HG03159 (cell line): ENCODE results near the gene LARGE1.

Experiments
- ATAC-seq: cut with Tn5 transposase; IDR thresholded peaks from one replicate; pipeline ENCODE4 v1.9.1; 2021; ENCODE audit warnings: mild to moderate bottlenecking, moderate library complexity; ENCODE audit not compliant: unreplicated experiment

LARGE1 gene

GRCh38 chr22:33620085-33620484 lies 300.2 kb downstream of the LARGE1 start:
- no peak for ATAC-seq

- no peak for ATAC-seq
Observed at GRCh38 chr22:33606504-33606903, 313.8 kb downstream of the LARGE1 start.

GRCh38 chr22:33605666-33606065 lies 314.6 kb downstream of the LARGE1 start:
- no peak for ATAC-seq

DNA sequence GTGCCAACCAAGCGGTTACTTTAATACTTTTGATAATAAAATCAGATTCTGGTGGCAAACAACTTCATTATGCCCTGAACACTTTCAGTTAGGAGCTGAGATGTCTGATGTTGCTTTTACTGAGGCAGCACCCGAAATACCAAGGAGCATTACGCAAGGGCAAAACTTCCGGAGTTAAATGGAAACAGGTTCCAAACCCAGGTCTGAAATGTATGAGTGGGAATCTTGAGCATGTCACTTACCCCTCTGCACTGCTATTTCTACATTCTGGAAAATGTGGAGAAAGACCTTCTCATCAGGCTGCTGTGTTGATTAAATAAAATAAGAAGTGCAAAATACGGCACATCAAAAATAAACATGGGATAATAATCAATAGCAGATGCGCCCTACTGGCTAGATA lies 315.1 kb downstream of the LARGE1 start:
- no peak for ATAC-seq

GRCh38 chr22:33601062-33601461 lies 319.2 kb downstream of the LARGE1 start:
- ATAC-seq, result no peak

- no peak for ATAC-seq
Observed at GRCh38 chr22:33600595-33600994, 319.7 kb downstream of the LARGE1 start.

DNA sequence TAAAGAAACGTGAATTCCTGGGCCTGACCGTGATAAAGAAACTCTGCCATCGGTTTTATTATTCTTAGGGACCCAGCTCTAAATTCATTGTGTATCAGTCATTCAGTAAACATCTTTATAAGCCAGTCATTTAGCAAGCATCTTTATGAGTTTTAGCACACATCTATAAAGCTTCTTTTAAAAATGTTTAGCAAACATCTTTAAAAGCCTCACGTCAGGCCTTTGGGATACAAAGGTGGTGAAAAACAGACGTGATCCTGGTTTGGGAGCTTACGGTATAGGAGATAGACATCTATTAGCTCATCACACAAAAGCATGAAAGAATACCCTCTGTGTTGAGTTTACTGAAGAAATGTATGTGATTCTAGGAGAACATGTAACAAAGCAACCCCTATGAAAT lies 320.2 kb downstream of the LARGE1 start:
- no peak for ATAC-seq

- no peak for ATAC-seq
Observed at GRCh38 chr22:33599596-33599995, 320.7 kb downstream of the LARGE1 start.

GRCh38 chr22:33598821-33599220 lies 321.5 kb downstream of the LARGE1 start:
- ATAC-seq, result no peak

DNA sequence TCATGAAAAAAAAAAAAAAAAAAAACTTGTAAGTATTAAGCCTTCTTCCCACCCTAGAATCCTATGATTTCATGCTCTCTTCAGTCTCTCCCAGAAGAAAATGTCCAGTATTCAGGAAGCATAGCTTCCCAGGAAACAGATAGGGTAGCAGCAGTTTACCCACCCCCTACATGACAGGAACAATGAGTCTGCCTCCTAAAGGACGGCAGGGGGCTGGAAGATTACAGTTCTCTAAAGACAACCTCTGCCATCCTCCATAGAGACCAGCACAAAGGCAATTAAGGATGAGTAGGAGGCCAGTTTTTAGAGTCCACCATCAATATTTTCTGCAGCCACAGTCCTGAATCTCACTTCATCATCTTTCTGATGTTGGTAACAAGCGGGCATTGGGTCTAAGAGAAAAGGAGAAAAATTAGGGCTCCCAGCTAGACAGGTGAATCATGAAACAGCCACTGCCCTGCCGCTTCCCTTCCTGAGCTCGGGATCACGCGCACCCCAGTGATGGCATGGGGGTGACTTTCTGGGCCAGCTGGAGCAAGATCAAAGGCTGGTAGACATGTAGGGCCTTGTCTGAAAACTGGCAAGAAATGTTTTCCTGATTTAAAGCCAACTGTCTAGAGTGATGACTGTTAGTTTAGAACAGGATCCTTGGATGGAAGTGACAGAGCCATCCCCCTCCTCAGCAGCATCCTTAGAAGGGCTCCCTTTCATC lies 322.8 kb downstream of the LARGE1 start:
- ATAC-seq, result no peak

- ATAC-seq, result no peak
Observed at GRCh38 chr22:33593818-33594217, 326.5 kb downstream of the LARGE1 start.

- no peak for ATAC-seq
Observed at GRCh38 chr22:33591946-33592345, 328.3 kb downstream of the LARGE1 start.

DNA sequence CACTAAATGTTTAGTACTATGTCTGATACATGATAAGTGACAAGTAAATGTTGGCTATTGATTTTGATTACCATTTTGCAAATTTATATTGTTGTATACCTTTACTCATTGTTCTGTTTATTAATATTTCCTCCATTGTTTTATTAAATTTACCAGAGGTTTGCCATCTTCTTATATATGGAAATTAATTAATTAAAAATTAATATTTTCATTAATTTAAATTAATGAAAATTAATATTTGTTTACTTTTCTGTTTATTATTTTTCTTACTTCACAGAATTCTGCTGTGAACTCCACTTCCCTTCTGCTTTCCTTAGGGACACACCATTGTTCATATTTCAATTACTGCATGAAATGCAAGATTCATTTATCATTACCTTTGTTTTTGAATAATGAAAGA lies 331.0 kb downstream of the LARGE1 start:
- ATAC-seq, result no peak

DNA sequence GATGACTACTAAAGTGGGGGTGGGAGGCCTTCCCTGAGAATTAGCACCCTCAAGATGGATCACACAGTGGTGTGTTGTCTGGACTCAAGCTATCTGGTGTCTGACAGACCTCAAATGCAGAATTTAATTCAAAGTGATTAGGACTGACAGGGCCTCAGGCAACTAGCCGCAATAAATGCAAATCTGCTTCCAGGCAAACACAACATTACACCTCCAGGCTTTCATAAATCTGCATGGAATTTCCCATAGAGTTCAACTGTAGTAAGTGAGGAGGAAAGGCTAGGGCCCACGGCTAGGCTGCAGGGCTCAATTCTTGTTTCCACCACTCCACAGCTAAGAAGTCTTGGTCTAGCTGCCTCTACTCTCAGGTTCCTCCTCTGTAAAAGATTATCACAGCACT lies 331.4 kb downstream of the LARGE1 start:
- ATAC-seq, result no peak

DNA sequence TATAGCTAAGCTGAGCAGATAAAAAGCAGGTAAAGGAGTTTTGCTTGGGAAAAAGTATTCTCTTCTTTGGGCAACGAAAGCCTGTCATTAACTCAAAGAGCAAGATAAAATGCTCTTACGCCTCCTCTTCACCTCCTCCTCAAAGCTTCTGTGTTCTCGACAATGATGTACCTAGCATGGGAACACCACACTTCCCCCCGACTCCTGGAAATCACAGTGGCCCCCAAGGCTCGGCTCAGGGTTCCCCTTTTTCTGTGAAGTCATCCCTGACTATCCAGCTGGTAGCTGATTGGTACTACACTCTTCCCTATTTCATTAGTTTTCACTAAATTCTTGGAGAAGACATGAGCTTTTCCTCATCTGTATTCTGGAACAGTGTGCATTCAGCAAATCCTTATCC lies 336.1 kb downstream of the LARGE1 start:
- ATAC-seq, result no peak

- no peak for ATAC-seq
Observed at GRCh38 chr22:33582822-33583400, 337.4 kb downstream of the LARGE1 start.

- ATAC-seq, result no peak
Observed at GRCh38 chr22:33580310-33580709, 340.0 kb downstream of the LARGE1 start.

DNA sequence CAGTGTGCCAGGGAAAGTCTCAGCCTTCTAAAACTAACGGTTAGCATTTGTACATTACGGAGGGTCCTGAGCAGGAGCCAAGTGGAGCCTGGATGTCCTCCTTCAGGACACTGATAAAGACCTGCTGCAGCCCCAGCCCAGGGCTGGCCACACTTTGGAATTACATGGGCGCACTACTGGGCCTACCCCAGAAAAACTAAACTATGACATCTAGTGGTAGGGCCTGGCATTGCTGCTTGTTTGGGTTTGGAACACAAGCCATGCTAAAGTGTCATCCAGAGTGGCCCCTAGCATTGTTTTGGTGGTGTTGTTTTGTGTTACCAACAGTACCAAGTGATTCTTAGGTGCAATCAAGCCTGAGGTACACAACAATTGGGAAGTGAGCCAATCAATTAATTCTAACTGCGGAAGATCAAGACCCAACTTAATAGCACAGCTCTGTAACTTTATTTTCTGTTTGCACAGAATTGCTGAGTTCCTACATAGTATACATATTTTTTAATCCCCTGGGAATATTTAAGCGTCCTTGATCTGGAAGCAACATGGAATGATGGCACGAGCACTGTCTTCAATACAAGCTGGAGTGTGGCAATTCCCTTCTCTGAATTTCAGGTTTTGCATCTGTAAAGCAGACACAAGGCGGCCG lies 340.7 kb downstream of the LARGE1 start:
- ATAC-seq, result no peak

DNA sequence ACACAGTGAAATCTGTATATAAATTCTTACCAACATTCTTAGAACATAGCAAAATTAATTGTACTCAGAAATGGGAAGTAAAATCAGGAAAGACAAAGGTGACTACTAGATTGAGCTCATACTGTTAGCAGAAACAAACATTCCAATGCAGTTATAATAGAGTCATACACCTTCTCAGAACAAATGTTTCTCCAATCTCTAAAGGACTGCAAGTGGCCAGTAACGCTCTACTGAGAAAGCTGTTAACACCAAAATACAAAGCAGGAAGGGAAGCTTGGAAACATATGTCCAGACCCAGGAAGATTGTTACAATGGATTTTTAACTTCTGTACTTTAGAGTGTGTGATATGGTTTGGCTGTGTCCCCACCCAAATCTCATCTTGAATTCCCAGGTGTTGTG lies 341.5 kb downstream of the LARGE1 start:
- ATAC-seq, result no peak

DNA sequence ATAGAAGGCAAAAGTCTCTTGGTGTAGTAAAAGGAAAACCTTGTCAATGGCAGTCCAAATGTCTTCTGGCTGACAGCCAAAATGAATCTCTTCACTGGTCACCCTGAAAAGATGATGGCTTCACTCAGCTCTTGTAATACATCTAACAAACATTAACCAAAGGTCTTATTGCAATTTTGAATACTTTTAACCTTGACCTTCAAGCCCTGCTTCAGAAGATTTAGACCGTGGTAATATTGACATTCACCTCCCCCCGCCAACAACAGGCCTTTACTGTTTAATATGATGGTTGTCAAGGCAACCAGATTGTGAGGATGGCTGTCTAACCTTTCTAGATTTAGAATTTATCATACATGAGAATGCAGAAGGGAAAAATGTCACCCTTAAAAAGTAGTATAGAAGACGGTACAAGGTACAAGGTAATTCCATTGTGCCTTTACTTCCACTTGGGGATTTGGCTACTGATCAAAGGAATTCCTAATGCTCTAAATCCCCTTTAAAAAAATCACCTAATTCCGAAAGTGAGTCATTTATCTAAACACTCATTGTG lies 342.3 kb downstream of the LARGE1 start:
- no peak for ATAC-seq

- ATAC-seq, result no peak
Observed at GRCh38 chr22:33576205-33576604, 344.1 kb downstream of the LARGE1 start.

DNA sequence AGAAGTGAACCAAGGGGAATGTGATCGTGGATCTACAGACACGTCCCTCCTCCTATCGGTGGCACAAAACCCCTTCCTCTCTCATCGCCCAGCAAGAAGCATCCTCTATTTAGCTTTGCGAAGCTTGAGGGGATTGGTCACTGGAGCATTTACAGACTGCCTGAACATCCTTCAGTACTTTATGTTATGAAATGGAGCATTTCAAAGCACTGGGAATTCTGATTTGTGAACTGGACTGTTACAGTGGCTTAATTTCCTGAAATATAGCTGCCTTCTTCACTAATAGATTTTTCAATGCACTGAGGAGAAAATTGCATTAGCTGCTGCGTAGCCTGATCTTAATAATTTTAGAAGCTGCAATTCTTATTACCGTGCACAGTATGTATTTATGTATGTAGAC lies 344.5 kb downstream of the LARGE1 start:
- ATAC-seq, result no peak
